Esophagus muscularis mucosa (tissue), 4 donors: ENCODE results near the gene RIPOR2. TPM values are rescaled to one million over a fixed set of nuclear protein-coding genes. Genes with fewer than 3 reads are reported as not detected.

Experiments
- DNase-seq: peaks from one replicate; pipeline ENCODE4 v3.0.0-alpha.2; 2017; ENCODE audit errors: extremely low spot score
- H3K27ac ChIP-seq, 4 donors: fragments of 200-600 bp; sonication (generic); replicated peaks in 1 of 4; 1 replicate in 3 of 4; 2 replicates in 1 of 4; pipeline ENCODE4 v1.5.1; 2016 to 2019; ENCODE audit warnings: mild to moderate bottlenecking in 1 of 4
- H3K27me3 ChIP-seq, 4 donors: fragments of 200-600 bp; sonication (generic); one replicate each; pipeline versions ENCODE4 v1.5.1 to v1.6.0; 2016 to 2019
- H3K36me3 ChIP-seq, 4 donors: fragments of 200-600 bp; sonication (generic); one replicate each; pipeline ENCODE4 v1.5.1; 2016 to 2019
- H3K4me1 ChIP-seq, 4 donors: fragments of 200-600 bp; sonication (generic); one replicate each; pipeline ENCODE4 v1.5.1; 2016 to 2019
- H3K4me3 ChIP-seq, 4 donors: fragments of 200-600 bp; sonication (generic); 1 replicate in 2 of 4; 2 replicates in 2 of 4; pipeline ENCODE4 v1.5.1; 2016 to 2019; ENCODE audit warnings: mild to moderate bottlenecking in 4 of 4, moderate library complexity in 1 of 4
- H3K9me3 ChIP-seq, 4 donors: fragments of 200-600 bp; sonication (generic); 1 replicate in 3 of 4; 2 replicates in 1 of 4; pipeline ENCODE4 v1.5.1; 2016 to 2019
- EP300 ChIP-seq: sonication (generic); formaldehyde crosslinking; IDR thresholded peaks from one replicate; pipeline ENCODE4 v1.6.1; 2017; ENCODE audit warnings: antibody characterized with exemption
- POLR2A ChIP-seq: fragments of 450-650 bp; IDR thresholded peaks from one replicate; pipeline ENCODE4 v1.6.1; 2017; ENCODE audit warnings: antibody characterized with exemption, moderate library complexity, mild to moderate bottlenecking, low read depth
- POLR2AphosphoS5 ChIP-seq, 2 donors: sonication (generic); formaldehyde crosslinking; IDR thresholded peaks; one replicate each; pipeline ENCODE4 v1.6.1; 2017; ENCODE audit warnings: antibody characterized with exemption in 2 of 2
- WGBS: methylation state at CpG from one replicate; pipeline ENCODE4 v1.1.5; 2018; 5-methylcytosine and 5-hydroxymethylcytosine counted together
- intact Hi-C: fragments of 100-400 bp; cut with DNase I; formaldehyde crosslinking; loops from one replicate; pipeline ENCODE4 v1.15.1; 2023
- total RNA-seq, 4 donors: library from RNA; depleted of rRNA; stranded (reverse); fragments of >200 nt; gene quantifications; one replicate each; pipeline versions ENCODE4 v1.1.0 to v1.2.1, GENCODE V29; 2016
- TF ChIP-seq, protein P1 (sequence below), 3 experiments: fragments of 200-600 bp in 2 of 3; fragments of 450-650 bp in 1 of 3; sonication (generic) in 2 of 3; IDR thresholded peaks; one replicate each; pipeline ENCODE4 v1.5.1; 2017 to 2019; ENCODE audit warnings: antibody characterized with exemption in 3 of 3, mild to moderate bottlenecking in 2 of 3, moderate library complexity in 1 of 3

RIPOR2 gene
- total RNA-seq, 4 donors from 2014 or later: 2.6 to 14.4 (median 5.1) TPM

GRCh38 chr6:24899136-24899996 is 36.4 kb downstream of the RIPOR2 start:
- TF ChIP-seq EP300: no peak
- TF ChIP-seq POLR2AphosphoS5 (IDR thresholded peaks at IDR 0.05): no peak
- no peak for TF ChIP-seq POLR2A
- TF ChIP-seq, protein P1, sequence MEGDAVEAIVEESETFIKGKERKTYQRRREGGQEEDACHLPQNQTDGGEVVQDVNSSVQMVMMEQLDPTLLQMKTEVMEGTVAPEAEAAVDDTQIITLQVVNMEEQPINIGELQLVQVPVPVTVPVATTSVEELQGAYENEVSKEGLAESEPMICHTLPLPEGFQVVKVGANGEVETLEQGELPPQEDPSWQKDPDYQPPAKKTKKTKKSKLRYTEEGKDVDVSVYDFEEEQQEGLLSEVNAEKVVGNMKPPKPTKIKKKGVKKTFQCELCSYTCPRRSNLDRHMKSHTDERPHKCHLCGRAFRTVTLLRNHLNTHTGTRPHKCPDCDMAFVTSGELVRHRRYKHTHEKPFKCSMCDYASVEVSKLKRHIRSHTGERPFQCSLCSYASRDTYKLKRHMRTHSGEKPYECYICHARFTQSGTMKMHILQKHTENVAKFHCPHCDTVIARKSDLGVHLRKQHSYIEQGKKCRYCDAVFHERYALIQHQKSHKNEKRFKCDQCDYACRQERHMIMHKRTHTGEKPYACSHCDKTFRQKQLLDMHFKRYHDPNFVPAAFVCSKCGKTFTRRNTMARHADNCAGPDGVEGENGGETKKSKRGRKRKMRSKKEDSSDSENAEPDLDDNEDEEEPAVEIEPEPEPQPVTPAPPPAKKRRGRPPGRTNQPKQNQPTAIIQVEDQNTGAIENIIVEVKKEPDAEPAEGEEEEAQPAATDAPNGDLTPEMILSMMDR (IDR thresholded peaks at IDR 0.05): no peak
- no peaks in the 10 kb centered on the region for H3K4me1 ChIP-seq
- DNase-seq: no peak
- intact Hi-C loops: no loop called here
- H3K4me3 ChIP-seq: no peak overlapping the region
- no peak overlapping the region for H3K27ac ChIP-seq
- WGBS: 85% methylated on average over 8 of the region's 8 CpGs
- no peaks in the 10 kb centered on the region for H3K36me3 ChIP-seq
- H3K9me3 ChIP-seq: peaks cover 0 to 11% (median 0%) of the 10 kb centered on the region in 4 donors
- no peaks in the 10 kb centered on the region for H3K27me3 ChIP-seq

- intact Hi-C loops: no loop called here
- 94% methylated on average over 1 of the region's 1 CpG for WGBS
- TF ChIP-seq, protein P1 (IDR thresholded peaks at IDR 0.05): no peak
- TF ChIP-seq EP300 (no peak), POLR2AphosphoS5 (IDR thresholded peaks at IDR 0.05) (no peak), POLR2A (no peak)
Measured at GRCh38 chr6:24898676-24899075, 37.1 kb downstream of the RIPOR2 start.

GRCh38 chr6:24897186-24897585 is 38.6 kb downstream of the RIPOR2 start:
- no peak overlapping the region for H3K4me3 ChIP-seq
- TF ChIP-seq POLR2A: no peak
- TF ChIP-seq POLR2AphosphoS5 (IDR thresholded peaks at IDR 0.05): no peak
- 85% methylated on average over 6 of the region's 6 CpGs for WGBS

More at GRCh38 chr6:24898676-24899075, 37.1 kb downstream of the RIPOR2 start:
- DNase-seq: no peak
- Histone ChIP-seq H3K4me3 (no peak overlapping the region), H3K9me3 (peaks cover 0 to 6% (median 0%) of the 10 kb centered on the region in 4 donors), H3K36me3 (no peaks in the 10 kb centered on the region), H3K27me3 (no peaks in the 10 kb centered on the region), H3K27ac (no peak overlapping the region), H3K4me1 (no peaks in the 10 kb centered on the region)

DNA sequence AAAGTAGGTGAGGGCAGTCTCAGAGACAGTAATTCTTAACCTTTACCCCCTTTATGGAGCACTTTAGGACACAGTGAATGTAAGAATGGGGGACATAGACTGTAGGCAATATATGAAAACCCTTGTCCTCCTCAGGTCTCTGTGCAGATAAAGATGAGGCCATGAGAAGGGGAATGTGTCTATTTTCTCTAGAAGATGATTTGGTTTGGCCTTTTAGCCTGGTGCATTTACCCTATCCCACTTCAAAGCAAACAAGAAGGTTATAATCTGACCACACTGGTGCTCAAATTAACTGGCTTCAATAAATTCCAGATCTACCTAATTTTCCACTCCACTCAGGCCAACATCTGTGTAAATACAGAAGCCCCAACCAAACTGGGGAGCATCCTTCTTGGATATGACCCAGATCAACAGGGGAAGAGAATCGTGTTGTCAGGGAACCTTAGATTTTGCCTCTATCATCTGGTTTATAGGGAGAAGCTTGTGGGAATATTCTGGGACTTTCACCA is 42.4 kb downstream of the RIPOR2 start:
- no peaks in the 10 kb centered on the region for H3K9me3 ChIP-seq
- no peaks in the 10 kb centered on the region for H3K36me3 ChIP-seq
- DNase-seq: no peak
- TF ChIP-seq POLR2AphosphoS5 (IDR thresholded peaks at IDR 0.05): no peak
- TF ChIP-seq, protein P1 (IDR thresholded peaks at IDR 0.05): no peak
- TF ChIP-seq EP300: no peak
- no peak for TF ChIP-seq POLR2A
- intact Hi-C loops: no loop called here
- H3K27me3 ChIP-seq: no peaks in the 10 kb centered on the region
- no peak overlapping the region for H3K27ac ChIP-seq
- 84% methylated on average over 1 of the region's 1 CpG for WGBS
- no peak overlapping the region for H3K4me3 ChIP-seq
- H3K4me1 ChIP-seq: no peaks in the 10 kb centered on the region

More at GRCh38 chr6:24897186-24897585, 38.6 kb downstream of the RIPOR2 start:
- Histone ChIP-seq H3K27ac (no peak overlapping the region), H3K27me3 (no peaks in the 10 kb centered on the region), H3K36me3 (no peaks in the 10 kb centered on the region), H3K9me3 (no peaks in the 10 kb centered on the region), H3K4me1 (no peaks in the 10 kb centered on the region)
- no peak for DNase-seq
- intact Hi-C loops: no loop called here

- no peak overlapping the region for H3K27ac ChIP-seq
- intact Hi-C loops: no loop called here
- no peaks in the 10 kb centered on the region for H3K27me3 ChIP-seq
- TF ChIP-seq POLR2AphosphoS5 (IDR thresholded peaks at IDR 0.05): no peak
- TF ChIP-seq, protein P1 (IDR thresholded peaks at IDR 0.05): no peak
- TF ChIP-seq EP300: no peak
- TF ChIP-seq POLR2A: no peak
- no peaks in the 10 kb centered on the region for H3K9me3 ChIP-seq
- no peaks in the 10 kb centered on the region for H3K4me1 ChIP-seq
- no peak for DNase-seq
- no peak overlapping the region for H3K4me3 ChIP-seq
- no peaks in the 10 kb centered on the region for H3K36me3 ChIP-seq
- 71% methylated on average over 3 of the region's 3 CpGs for WGBS
Measured at GRCh38 chr6:24891004-24891403, 44.8 kb downstream of the RIPOR2 start.
